Smooth muscle cell (in vitro differentiated cells): ENCODE data around the gene BICRA. TPM values are rescaled to one million over a fixed set of nuclear protein-coding genes. Genes with fewer than 3 reads are reported as not detected.

Experiments used
- DNase-seq: peaks from one replicate; lab custom pipeline; 2025; ENCODE audit not compliant: unreplicated experiment; lab: John Stamatoyannopoulos, UW
- H2AFZ ChIP-seq: fragments of 200-600 bp; sonication (generic); 2 replicates; pipeline ENCODE4 v1.6.0; 2016; ENCODE audit warnings: antibody characterized with exemption, low read depth, mild to moderate bottlenecking
- H3F3A ChIP-seq: fragments of 200-600 bp; sonication (generic); 2 replicates; pipeline ENCODE4 v1.6.0; 2017; ENCODE audit warnings: antibody characterized with exemption, low read depth
- H3K27ac ChIP-seq: fragments of 200-600 bp; sonication (generic); 2 replicates; pipeline ENCODE4 v1.5.1; 2016; ENCODE audit warnings: low read depth, mild to moderate bottlenecking
- H3K27me3 ChIP-seq: fragments of 200-600 bp; sonication (generic); 2 replicates; pipeline ENCODE4 v1.6.1; 2016; ENCODE audit warnings: low read depth, mild to moderate bottlenecking
- H3K36me3 ChIP-seq: fragments of 200-600 bp; sonication (generic); 2 replicates; pipeline ENCODE4 v1.5.1; 2016; ENCODE audit warnings: low read depth
- H3K4me1 ChIP-seq: fragments of 200-600 bp; sonication (generic); 2 replicates; pipeline ENCODE4 v1.5.1; 2016; ENCODE audit warnings: low read depth
- H3K4me2 ChIP-seq: fragments of 200-600 bp; sonication (generic); 2 replicates; pipeline ENCODE4 v1.6.0; 2016; ENCODE audit warnings: mild to moderate bottlenecking
- H3K4me3 ChIP-seq: fragments of 200-600 bp; sonication (generic); 2 replicates; pipeline ENCODE4 v1.5.1; 2016; ENCODE audit warnings: mild to moderate bottlenecking
- H3K79me2 ChIP-seq: fragments of 200-600 bp; sonication (generic); 2 replicates; pipeline ENCODE4 v1.6.0; 2016; ENCODE audit warnings: low read depth, mild to moderate bottlenecking
- H3K9ac ChIP-seq: fragments of 200-600 bp; sonication (generic); 2 replicates; pipeline ENCODE4 v1.6.0; 2016; ENCODE audit warnings: low read depth
- H3K9me3 ChIP-seq: fragments of 200-600 bp; sonication (generic); replicated peaks from 2 replicates; pipeline ENCODE4 v1.5.1; 2016; ENCODE audit warnings: low read depth
- H4K20me1 ChIP-seq: fragments of 200-600 bp; sonication (generic); 2 replicates; pipeline ENCODE4 v1.6.0; 2016; ENCODE audit warnings: low read depth
- CTCF ChIP-seq: fragments of 200-600 bp; sonication (generic); IDR thresholded peaks from 2 replicates; pipeline ENCODE4 v1.5.1; 2017; ENCODE audit warnings: borderline replicate concordance, mild to moderate bottlenecking, antibody characterized with exemption; ENCODE audit not compliant: insufficient read depth, poor library complexity, severe bottlenecking
- WGBS: methylation state at CpG from one replicate; pipeline ENCODE4 v1.1.7; 2016; ENCODE audit warnings: low lambda C conversion rate; 5-methylcytosine and 5-hydroxymethylcytosine counted together
- polyA plus RNA-seq: library from polyadenylated mRNA; unstranded; fragments of >200 nt; fragmentation: Nextera tagmentation; extraction: Ambion mirVana; gene quantifications from 2 replicates; pipeline ENCODE4 v1.2.1, GENCODE V29; 2016
- total RNA-seq: library from RNA; depleted of rRNA; stranded (reverse); fragments of >200 nt; gene quantifications from 2 replicates; pipeline ENCODE4 v1.2.3, GENCODE V29; 2014

Gene BICRA
- total and polyA plus RNA-seq, 2 experiments from 2014 or later = 3.6 to 10.0 TPM

GRCh38 chr19:47694466-47695273 is 85.7 kb downstream of the BICRA start:
- no peak for DNase-seq
- Histone ChIP-seq H3K36me3 (no peaks in the 10 kb centered on the region), H3F3A (no peaks in the 10 kb centered on the region), H3K9me3 (no peaks in the 10 kb centered on the region), H4K20me1 (peaks cover 41% of the 10 kb centered on the region), H3K27ac (no peak overlapping the region), H2AFZ (no peak overlapping the region), H3K9ac (no peak overlapping the region), H3K4me1 (no peaks in the 10 kb centered on the region), H3K4me3 (no peak overlapping the region), H3K27me3 (no peaks in the 10 kb centered on the region), H3K4me2 (no peak overlapping the region), H3K79me2 (no peaks in the 10 kb centered on the region)
- WGBS = 100% methylated on average over 12 of the region's 28 CpGs
- no peak for TF ChIP-seq CTCF

GRCh38 chr19:47695533-47696262 is 86.8 kb downstream of the BICRA start:
- H3F3A ChIP-seq = no peaks in the 10 kb centered on the region
- H2AFZ ChIP-seq = no peak overlapping the region
- no peak overlapping the region for H3K4me3 ChIP-seq
- no peak for TF ChIP-seq CTCF
- H4K20me1 ChIP-seq = peaks cover 39% of the 10 kb centered on the region
- no peak overlapping the region for H3K27ac ChIP-seq
- DNase-seq = no peak
- WGBS = 92% methylated on average over 25 of the region's 26 CpGs
- H3K4me2 ChIP-seq = no peak overlapping the region
- no peaks in the 10 kb centered on the region for H3K4me1 ChIP-seq
- H3K27me3 ChIP-seq = no peaks in the 10 kb centered on the region
- no peaks in the 10 kb centered on the region for H3K36me3 ChIP-seq
- no peak overlapping the region for H3K9ac ChIP-seq
- no peaks in the 10 kb centered on the region for H3K9me3 ChIP-seq
- no peaks in the 10 kb centered on the region for H3K79me2 ChIP-seq

GRCh38 chr19:47696635-47697034 is 87.7 kb downstream of the BICRA start:
- DNase-seq = no peak
- Histone ChIP-seq H3F3A (no peaks in the 10 kb centered on the region), H3K4me2 (no peak overlapping the region), H3K9ac (no peak overlapping the region), H4K20me1 (peaks cover 31% of the 10 kb centered on the region), H3K4me3 (no peak overlapping the region), H3K36me3 (no peaks in the 10 kb centered on the region), H3K79me2 (no peaks in the 10 kb centered on the region), H3K27me3 (no peaks in the 10 kb centered on the region), H3K27ac (no peak overlapping the region), H3K9me3 (no peaks in the 10 kb centered on the region), H2AFZ (no peak overlapping the region), H3K4me1 (no peaks in the 10 kb centered on the region)
- no peak for TF ChIP-seq CTCF
- 96% methylated on average over 6 of the region's 8 CpGs for WGBS
